ENCODE data around the gene TIMM17B. TPM values are rescaled to one million over a fixed set of nuclear protein-coding genes. Genes with fewer than 3 reads are reported as not detected.

TIMM17B gene
- total RNA-seq, 5 donors from 2014 or later (not counting 1 experiment from before 2014, with no cell fraction given): 40.5 to 52.1 (median 49.3) TPM

DNA sequence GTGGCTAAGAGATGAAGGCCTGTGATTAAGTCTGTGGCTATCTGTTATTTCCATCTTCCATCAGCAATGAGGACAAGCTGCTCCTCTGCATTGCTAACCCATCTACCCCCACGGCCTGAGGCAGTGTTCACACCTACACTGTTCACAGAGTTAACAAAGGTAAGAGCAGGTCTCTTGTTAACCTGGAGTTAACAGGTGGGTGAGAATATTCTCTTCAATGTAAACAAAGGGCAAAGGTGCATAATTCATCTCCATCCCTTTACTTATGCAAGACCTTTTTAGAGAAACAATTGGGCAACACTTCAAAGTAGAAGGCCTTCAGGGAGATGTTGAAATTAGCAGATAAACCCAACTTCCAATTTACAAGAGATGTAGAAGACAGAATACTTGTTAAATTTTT is 11.0 kb upstream of the TIMM17B start:
- peaks cover 6 to 26% of the 10 kb centered on the region in 2 donors for H3K36me3 ChIP-seq (ENCODE audit: control insufficient read depth in 2 of 2, extremely low read depth in 1 of 2, insufficient read depth in 1 of 2, low read length in 1 of 2)
- DNase-seq (no peak), ATAC-seq (replicated peaks in 1 of 4) (no peak)
- no peak overlapping the region for H3K4me3 ChIP-seq (ENCODE audit: control insufficient read depth in 1 of 2, extremely low read depth in 1 of 2, low read length in 1 of 2)
- no peaks in the 10 kb centered on the region for H3K9me3 ChIP-seq
- Mint-ChIP-seq H3K9me3 (no peaks in the 10 kb centered on the region), H3K36me3 (peaks cover 8% of the 10 kb centered on the region), H3K27me3 (peaks cover 0 to 11% of the 10 kb centered on the region in 2 donors), H3K4me1 (peaks cover 27 to 33% (median 33%) of the 10 kb centered on the region in 3 donors), H3K27ac (no peak overlapping the region), H3K4me3 (no peak overlapping the region)
- no peak overlapping the region for H3K27ac ChIP-seq (ENCODE audit: low read length)
- ChIA-PET CTCF (no interaction called here), POLR2A (no interaction called here)
- peaks cover 0 to 27% of the 10 kb centered on the region in 2 experiments for H3K4me1 ChIP-seq (ENCODE audit: control insufficient read depth in 1 of 2, extremely low read depth in 1 of 2, insufficient read depth in 2 of 2, low read length in 2 of 2)
- no peaks in the 10 kb centered on the region for H3K27me3 ChIP-seq (replicated peaks in 1 of 2; ENCODE audit: control insufficient read depth in 2 of 2, extremely low read depth in 1 of 2, insufficient read depth in 2 of 2, low read length in 1 of 2)
- no CpG with 5 or more reads among the region's 1 CpG for WGBS (ENCODE audit: insufficient coverage)

DNA sequence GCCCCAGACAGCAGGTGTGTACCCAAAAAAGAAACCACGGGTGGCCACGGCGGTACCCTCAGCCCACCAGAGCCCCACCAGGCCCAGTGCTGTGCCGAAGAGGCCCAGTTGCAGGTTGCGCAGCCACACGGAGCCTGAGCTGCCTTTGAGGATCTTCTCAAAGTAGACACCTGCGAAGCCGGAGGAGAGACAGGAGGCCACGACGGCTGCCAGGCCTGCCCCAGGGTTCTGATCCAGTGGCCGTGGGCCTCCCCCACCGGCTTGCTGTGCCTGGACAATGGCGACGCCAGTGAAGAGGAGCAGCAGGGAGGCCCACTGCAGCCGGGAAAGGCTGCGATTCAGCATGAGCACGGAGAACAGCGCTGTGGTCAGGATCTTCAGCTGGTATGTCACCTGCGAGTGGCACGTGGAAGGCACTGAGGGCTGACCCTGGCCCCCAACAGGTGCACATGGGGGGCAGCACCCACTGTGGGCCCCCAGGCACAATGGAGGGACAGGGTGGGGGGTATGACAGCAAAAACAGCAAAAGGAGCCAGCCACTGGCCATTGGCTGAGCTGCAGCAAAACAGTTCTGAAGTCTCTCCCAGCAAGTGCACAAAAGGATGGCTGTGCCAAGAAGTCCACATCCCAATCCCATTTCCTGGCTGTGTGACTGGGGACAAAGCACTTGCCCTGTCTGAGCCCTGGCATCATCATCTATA is 7.7 kb upstream of the TIMM17B start:
- ChIA-PET CTCF (no interaction called here), POLR2A (no interaction called here)
- H3K9me3 Mint-ChIP-seq: no peaks in the 10 kb centered on the region
- H3K4me3 Mint-ChIP-seq: no peak overlapping the region
- Histone ChIP-seq H3K4me1 (ENCODE audit: control insufficient read depth in 1 of 2, extremely low read depth in 1 of 2, insufficient read depth in 2 of 2, low read length in 2 of 2) (peaks cover 0 to 2% of the 10 kb centered on the region in 2 experiments), H3K9me3 (no peaks in the 10 kb centered on the region), H3K4me3 (ENCODE audit: control insufficient read depth in 1 of 2, extremely low read depth in 1 of 2, low read length in 1 of 2) (no peak overlapping the region), H3K36me3 (ENCODE audit: control insufficient read depth in 2 of 2, extremely low read depth in 1 of 2, insufficient read depth in 1 of 2, low read length in 1 of 2) (peaks cover 6 to 45% of the 10 kb centered on the region in 2 donors), H3K27ac (ENCODE audit: low read length) (no peak overlapping the region), H3K27me3 (replicated peaks in 1 of 2; ENCODE audit: control insufficient read depth in 2 of 2, extremely low read depth in 1 of 2, insufficient read depth in 2 of 2, low read length in 1 of 2) (no peaks in the 10 kb centered on the region)
- whole genome bisulfite sequencing (ENCODE audit: insufficient coverage): 90% methylated on average over 17 of the region's 20 CpGs
- H3K27ac Mint-ChIP-seq: no peak overlapping the region
- peaks cover under 1 to 5% (median under 1%) of the 10 kb centered on the region in 3 donors for H3K4me1 Mint-ChIP-seq
- peaks cover 11% of the 10 kb centered on the region for H3K36me3 Mint-ChIP-seq
- DNase-seq: no peak
- H3K27me3 Mint-ChIP-seq: peaks cover 0 to 4% of the 10 kb centered on the region in 2 donors
- ATAC-seq (replicated peaks in 1 of 4): peak in 1 of 4 experiments; percentile 3

GRCh38 chrX:48904626-48905025 is 7.1 kb upstream of the TIMM17B start:
- ATAC-seq (replicated peaks in 1 of 4) (peak in 1 of 4 experiments; percentile 4), DNase-seq (no peak)
- Histone ChIP-seq H3K27me3 (replicated peaks in 1 of 2; ENCODE audit: control insufficient read depth in 2 of 2, extremely low read depth in 1 of 2, insufficient read depth in 2 of 2, low read length in 1 of 2) (no peaks in the 10 kb centered on the region), H3K36me3 (ENCODE audit: control insufficient read depth in 2 of 2, extremely low read depth in 1 of 2, insufficient read depth in 1 of 2, low read length in 1 of 2) (peaks cover 6 to 44% of the 10 kb centered on the region in 2 donors), H3K4me3 (ENCODE audit: control insufficient read depth in 1 of 2, extremely low read depth in 1 of 2, low read length in 1 of 2) (no peak overlapping the region), H3K9me3 (no peaks in the 10 kb centered on the region), H3K27ac (ENCODE audit: low read length) (no peak overlapping the region), H3K4me1 (ENCODE audit: control insufficient read depth in 1 of 2, extremely low read depth in 1 of 2, insufficient read depth in 2 of 2, low read length in 2 of 2) (no peaks in the 10 kb centered on the region)
- 93% methylated on average over 7 of the region's 14 CpGs for WGBS (ENCODE audit: insufficient coverage)
- H3K27me3 Mint-ChIP-seq: peaks cover 0 to 4% of the 10 kb centered on the region in 2 donors
- ChIA-PET POLR2A (no interaction called here), CTCF (interaction anchor here in 1 of 2 donors (0.6 kb wide), 1 partner anchor 246 kb away, joined by 5 read pairs; no protein-coding TSS in a partner anchor)
- H3K27ac Mint-ChIP-seq: no peak overlapping the region
- H3K9me3 Mint-ChIP-seq: no peaks in the 10 kb centered on the region
- no peak overlapping the region for H3K4me3 Mint-ChIP-seq
- H3K4me1 Mint-ChIP-seq: peaks cover 0 to 5% (median 0%) of the 10 kb centered on the region in 3 donors
- peaks cover 11% of the 10 kb centered on the region for H3K36me3 Mint-ChIP-seq

DNA sequence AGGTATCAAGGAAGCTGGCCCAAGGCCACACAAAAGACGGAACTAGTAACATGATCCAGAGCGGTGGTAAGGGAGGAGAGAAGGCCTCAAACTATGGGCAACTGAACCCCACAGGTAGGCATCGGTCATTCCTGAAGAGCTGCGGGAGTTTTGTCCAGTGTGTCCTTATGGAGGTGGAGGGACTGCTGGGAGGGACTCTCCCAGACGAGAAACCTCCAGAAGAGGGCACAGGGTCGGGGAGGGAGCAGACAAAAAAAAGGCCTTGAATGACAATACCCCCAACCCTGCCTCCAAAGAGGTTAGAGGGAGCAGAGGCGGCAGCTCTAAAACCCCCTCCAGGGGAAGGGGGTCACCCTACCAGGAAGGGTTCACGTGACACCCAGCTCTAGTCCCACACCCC is 6.6 kb upstream of the TIMM17B start:
- Mint-ChIP-seq H3K27ac (peak overlapping the region in 1 of 2 donors; percentile 11), H3K4me1 (peaks cover 0 to 6% (median 0%) of the 10 kb centered on the region in 3 donors), H3K36me3 (peaks cover 11% of the 10 kb centered on the region), H3K9me3 (no peaks in the 10 kb centered on the region), H3K27me3 (peaks cover 0 to 4% of the 10 kb centered on the region in 2 donors), H3K4me3 (peak overlapping the region in 1 of 3 donors; percentile 3)
- WGBS (ENCODE audit: insufficient coverage): no CpG with 5 or more reads among the region's 8 CpGs
- Histone ChIP-seq H3K4me1 (ENCODE audit: control insufficient read depth in 1 of 2, extremely low read depth in 1 of 2, insufficient read depth in 2 of 2, low read length in 2 of 2) (peaks cover 0 to 3% of the 10 kb centered on the region in 2 experiments), H3K27ac (ENCODE audit: low read length) (no peak overlapping the region), H3K36me3 (ENCODE audit: control insufficient read depth in 2 of 2, extremely low read depth in 1 of 2, insufficient read depth in 1 of 2, low read length in 1 of 2) (peaks cover 6 to 40% of the 10 kb centered on the region in 2 donors), H3K9me3 (no peaks in the 10 kb centered on the region), H3K4me3 (ENCODE audit: control insufficient read depth in 1 of 2, extremely low read depth in 1 of 2, low read length in 1 of 2) (no peak overlapping the region), H3K27me3 (replicated peaks in 1 of 2; ENCODE audit: control insufficient read depth in 2 of 2, extremely low read depth in 1 of 2, insufficient read depth in 2 of 2, low read length in 1 of 2) (no peaks in the 10 kb centered on the region)
- POLR2A ChIA-PET: interaction anchor here in 1 of 2 donors (1.4 kb wide), 1 partner anchor 25 kb away, joined by 3 read pairs; no protein-coding TSS in a partner anchor
- ATAC-seq (replicated peaks in 1 of 4) (peak in 1 of 4 experiments; percentile 4), DNase-seq (no peak)
- CTCF ChIA-PET: interaction anchor here in 1 of 2 donors (0.6 kb wide), 1 partner anchor 246 kb away, joined by 5 read pairs; no protein-coding TSS in a partner anchor

DNA sequence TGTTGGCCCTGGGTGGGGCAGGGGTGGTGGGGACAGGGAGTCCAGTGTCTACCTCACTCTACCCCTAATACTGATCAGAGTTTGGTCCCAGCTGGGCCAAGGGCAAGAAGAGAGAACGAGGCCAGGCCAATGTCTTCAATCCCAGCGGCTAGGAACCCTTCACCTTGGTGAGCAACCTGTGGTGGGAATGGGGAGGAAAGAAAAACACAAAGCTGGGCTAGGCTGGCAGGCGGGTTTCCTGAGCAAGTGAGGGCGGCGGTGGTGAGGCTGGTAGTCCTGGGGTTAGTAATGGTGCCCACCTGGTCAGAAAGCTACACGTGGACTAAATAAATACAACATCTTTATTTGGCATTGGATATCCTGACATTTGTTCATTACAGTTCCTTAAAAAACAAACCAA is 5.7 kb upstream of the TIMM17B start:
- WGBS (ENCODE audit: insufficient coverage): no CpG with 5 or more reads among the region's 6 CpGs
- H3K36me3 ChIP-seq (ENCODE audit: control insufficient read depth in 2 of 2, extremely low read depth in 1 of 2, insufficient read depth in 1 of 2, low read length in 1 of 2): peaks cover 6 to 40% of the 10 kb centered on the region in 2 donors
- CTCF ChIA-PET: no interaction called here
- H3K4me1 Mint-ChIP-seq: peaks cover 0 to 9% (median 3%) of the 10 kb centered on the region in 3 donors
- no peak overlapping the region for H3K27ac ChIP-seq (ENCODE audit: low read length)
- peaks cover 0 to 12% of the 10 kb centered on the region in 2 experiments for H3K4me1 ChIP-seq (ENCODE audit: control insufficient read depth in 1 of 2, extremely low read depth in 1 of 2, insufficient read depth in 2 of 2, low read length in 2 of 2)
- no peaks in the 10 kb centered on the region for H3K27me3 Mint-ChIP-seq
- no peaks in the 10 kb centered on the region for H3K9me3 Mint-ChIP-seq
- DNase-seq: no peak
- H3K9me3 ChIP-seq: no peaks in the 10 kb centered on the region
- peaks cover 8% of the 10 kb centered on the region for H3K36me3 Mint-ChIP-seq
- H3K4me3 Mint-ChIP-seq: no peak overlapping the region
- ATAC-seq (replicated peaks in 1 of 4): no peak
- POLR2A ChIA-PET: interaction anchor here (0.6 to 1.4 kb wide), 4 partner anchors 26 to 177 kb away, joined by 3 to 6 read pairs (median 4); no protein-coding TSS in a partner anchor
- H3K4me3 ChIP-seq (ENCODE audit: control insufficient read depth in 1 of 2, extremely low read depth in 1 of 2, low read length in 1 of 2): no peak overlapping the region
- H3K27ac Mint-ChIP-seq: no peak overlapping the region
- no peaks in the 10 kb centered on the region for H3K27me3 ChIP-seq (replicated peaks in 1 of 2; ENCODE audit: control insufficient read depth in 2 of 2, extremely low read depth in 1 of 2, insufficient read depth in 2 of 2, low read length in 1 of 2)

- H3K4me3 ChIP-seq (ENCODE audit: control insufficient read depth in 1 of 2, extremely low read depth in 1 of 2, low read length in 1 of 2): no peak overlapping the region
- H3K4me1 ChIP-seq (ENCODE audit: control insufficient read depth in 1 of 2, extremely low read depth in 1 of 2, insufficient read depth in 2 of 2, low read length in 2 of 2): peaks cover 0 to 15% of the 10 kb centered on the region in 2 experiments
- POLR2A ChIA-PET: interaction anchor here in 1 of 2 donors (0.6 to 1.4 kb wide), 2 partner anchors 27 to 113 kb away, joined by 3 to 4 read pairs; no protein-coding TSS in a partner anchor
- no peak for ATAC-seq (replicated peaks in 1 of 4)
- DNase-seq: no peak
- no peak overlapping the region for H3K27ac Mint-ChIP-seq
- H3K4me3 Mint-ChIP-seq: no peak overlapping the region
- H3K27me3 ChIP-seq (replicated peaks in 1 of 2; ENCODE audit: control insufficient read depth in 2 of 2, extremely low read depth in 1 of 2, insufficient read depth in 2 of 2, low read length in 1 of 2): no peaks in the 10 kb centered on the region
- no CpG with 5 or more reads among the region's 14 CpGs for WGBS (ENCODE audit: insufficient coverage)
- no peaks in the 10 kb centered on the region for H3K9me3 Mint-ChIP-seq
- peaks cover 6 to 40% of the 10 kb centered on the region in 2 donors for H3K36me3 ChIP-seq (ENCODE audit: control insufficient read depth in 2 of 2, extremely low read depth in 1 of 2, insufficient read depth in 1 of 2, low read length in 1 of 2)
- peaks cover 0 to 13% (median 6%) of the 10 kb centered on the region in 3 donors for H3K4me1 Mint-ChIP-seq
- peaks cover 8% of the 10 kb centered on the region for H3K36me3 Mint-ChIP-seq
- CTCF ChIA-PET: no interaction called here
- no peaks in the 10 kb centered on the region for H3K27me3 Mint-ChIP-seq
- H3K27ac ChIP-seq (ENCODE audit: low read length): no peak overlapping the region
- H3K9me3 ChIP-seq: no peaks in the 10 kb centered on the region
Measured at GRCh38 chrX:48902776-48903175, 5.2 kb upstream of the TIMM17B start.

Measured in T-cell (primary cell).